Measurements from ENCODE around the gene BSPRY.

Gene BSPRY

GRCh38 chr9:113372059-113372458 is 22.7 kb downstream of the BSPRY start:
- TF ChIP-seq GATA2 (IDR thresholded peaks at IDR 0.05; ENCODE audit: low read depth, low read length): no peak
- no peak for TF ChIP-seq GATA3 (IDR thresholded peaks at IDR 0.05; ENCODE audit: low read depth, low read length)

- TF ChIP-seq GATA2 (IDR thresholded peaks at IDR 0.05; ENCODE audit: low read depth, low read length) (no peak), GATA3 (IDR thresholded peaks at IDR 0.05; ENCODE audit: low read depth, low read length) (no peak)
Observed at GRCh38 chr9:113373256-113373655, 23.9 kb downstream of the BSPRY start.

- TF ChIP-seq GATA2 (IDR thresholded peaks at IDR 0.05; ENCODE audit: low read depth, low read length) (no peak), GATA3 (IDR thresholded peaks at IDR 0.05; ENCODE audit: low read depth, low read length) (no peak)
Observed at GRCh38 chr9:113373676-113374392, 24.5 kb downstream of the BSPRY start.

DNA sequence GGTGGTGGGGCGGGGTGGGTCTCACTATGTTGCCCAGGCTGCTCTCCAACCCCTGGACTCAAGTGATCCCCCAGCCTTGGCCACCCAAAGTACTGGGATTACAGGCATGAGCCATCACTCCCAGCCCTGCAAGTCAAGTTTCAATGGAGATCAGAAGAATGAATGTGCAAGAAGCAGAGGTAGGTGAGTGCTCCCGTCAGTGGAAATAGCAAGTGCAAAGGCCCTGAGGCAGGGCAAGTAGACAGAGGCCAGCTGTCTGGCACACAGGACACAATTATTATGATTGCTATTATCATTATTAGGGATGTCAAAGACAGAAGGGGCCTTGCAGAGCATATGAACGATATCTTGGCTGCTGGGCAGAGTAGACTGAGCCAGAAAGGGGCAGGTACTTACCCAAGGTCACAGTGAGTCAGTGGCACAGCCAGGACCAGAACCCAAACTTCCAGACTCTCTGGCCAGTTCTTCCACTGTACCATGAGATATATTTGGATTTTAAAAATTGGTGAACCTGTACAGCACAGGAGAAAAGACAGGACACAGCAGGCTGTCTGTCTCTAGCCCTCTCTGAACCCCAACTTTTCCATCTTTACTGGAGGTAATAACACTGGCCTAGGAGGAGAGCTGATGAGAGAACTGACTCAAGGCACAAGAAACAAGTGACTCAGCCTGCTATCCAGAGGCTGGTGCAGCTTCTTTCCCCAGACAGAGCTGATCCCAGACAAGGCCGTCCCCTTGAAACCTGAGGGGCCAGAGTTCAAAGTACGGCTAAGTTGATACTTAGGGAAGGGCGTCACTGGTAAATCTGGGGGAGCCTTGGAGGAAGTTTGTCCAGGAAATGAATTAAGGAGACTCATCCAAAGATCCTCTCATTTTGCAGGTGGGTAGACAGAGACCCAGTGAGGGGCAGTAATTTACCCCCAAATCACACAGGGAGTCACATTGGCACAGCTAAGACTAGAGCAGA is 26.0 kb downstream of the BSPRY start:
- no peak for TF ChIP-seq GATA3 (IDR thresholded peaks at IDR 0.05; ENCODE audit: low read depth, low read length)
- no peak for TF ChIP-seq GATA2 (IDR thresholded peaks at IDR 0.05; ENCODE audit: low read depth, low read length)

GRCh38 chr9:113376634-113377567 is 27.6 kb downstream of the BSPRY start, which contains the start of gene HDHD3:
HDHD3 (minus strand) TSS chr9:113376986; CDS start chr9:113374354, 2,632 bp downstream.
- TF ChIP-seq GATA3 (IDR thresholded peaks at IDR 0.05; ENCODE audit: low read depth, low read length): no peak
- TF ChIP-seq GATA2 (IDR thresholded peaks at IDR 0.05; ENCODE audit: low read depth, low read length): no peak

GRCh38 chr9:113380869-113381378 is 31.6 kb downstream of the BSPRY start:
- TF ChIP-seq GATA3 (IDR thresholded peaks at IDR 0.05; ENCODE audit: low read depth, low read length) (no peak), GATA2 (IDR thresholded peaks at IDR 0.05; ENCODE audit: low read depth, low read length) (no peak)

- TF ChIP-seq GATA2 (IDR thresholded peaks at IDR 0.05; ENCODE audit: low read depth, low read length) (no peak), GATA3 (IDR thresholded peaks at IDR 0.05; ENCODE audit: low read depth, low read length) (no peak)
Observed at GRCh38 chr9:113381909-113382411, 32.6 kb downstream of the BSPRY start.

- TF ChIP-seq GATA3 (IDR thresholded peaks at IDR 0.05; ENCODE audit: low read depth, low read length): no peak
- TF ChIP-seq GATA2 (IDR thresholded peaks at IDR 0.05; ENCODE audit: low read depth, low read length): no peak
Observed at GRCh38 chr9:113386571-113387393, 37.4 kb downstream of the BSPRY start.

DNA sequence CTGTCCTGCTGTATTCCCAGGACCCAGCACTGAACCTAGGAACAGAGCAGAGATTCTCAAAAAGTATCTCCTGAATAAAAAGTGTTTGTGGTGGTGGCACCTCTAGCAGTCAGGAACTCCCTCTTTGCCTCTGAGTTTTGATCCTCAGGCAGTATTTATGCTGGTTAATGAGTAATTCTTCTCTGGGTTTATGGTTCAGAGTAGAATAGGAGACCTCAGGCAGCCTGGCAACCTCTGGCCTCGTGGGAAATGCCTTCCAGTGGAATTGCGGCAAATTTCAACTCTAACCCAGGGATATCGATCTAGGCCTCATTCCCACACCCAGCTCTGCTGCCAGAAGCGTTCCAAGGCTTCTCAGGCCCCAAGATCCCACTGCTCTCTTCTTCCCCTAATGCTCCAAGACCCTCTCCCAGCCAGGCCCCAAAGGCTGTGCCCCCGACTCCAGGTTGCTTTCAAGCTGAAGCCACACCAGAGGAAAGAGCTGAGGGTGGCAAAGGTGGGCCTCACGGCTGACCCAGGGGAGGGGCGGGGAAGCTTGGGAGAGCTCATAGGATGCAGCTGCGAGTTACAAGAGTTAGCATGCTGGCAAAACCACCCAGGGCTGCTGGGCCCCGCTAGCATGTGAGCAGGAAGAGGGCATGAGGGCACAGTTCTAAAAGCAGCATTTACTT is 38.4 kb downstream of the BSPRY start:
- TF ChIP-seq GATA2 (IDR thresholded peaks at IDR 0.05; ENCODE audit: low read depth, low read length): no peak
- TF ChIP-seq GATA3 (IDR thresholded peaks at IDR 0.05; ENCODE audit: low read depth, low read length): no peak

DNA sequence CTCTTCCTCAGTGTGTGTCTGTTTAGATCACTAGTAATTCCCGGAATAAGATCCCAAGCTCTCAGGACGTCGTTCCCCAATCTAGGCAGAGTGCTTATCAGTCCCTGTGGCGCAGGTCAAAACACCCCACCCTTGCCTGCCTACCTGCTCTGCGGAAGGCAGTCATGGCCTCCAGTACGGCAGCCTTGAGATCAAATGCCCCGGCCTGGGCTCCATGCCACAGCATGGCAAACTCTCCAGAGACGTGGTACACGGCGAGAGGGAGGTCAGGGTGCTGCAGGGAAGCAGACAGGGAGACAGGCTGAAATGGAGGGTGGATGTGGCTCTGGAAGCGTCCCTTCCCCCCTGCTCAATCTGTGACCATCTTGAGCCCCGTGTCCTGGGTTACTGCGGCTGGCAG is 39.5 kb downstream of the BSPRY start:
- TF ChIP-seq GATA3 (IDR thresholded peaks at IDR 0.05; ENCODE audit: low read depth, low read length) (no peak), GATA2 (IDR thresholded peaks at IDR 0.05; ENCODE audit: low read depth, low read length) (no peak)

GRCh38 chr9:113389451-113389850 is 40.1 kb downstream of the BSPRY start:
- TF ChIP-seq GATA2 (IDR thresholded peaks at IDR 0.05; ENCODE audit: low read depth, low read length) (no peak), GATA3 (IDR thresholded peaks at IDR 0.05; ENCODE audit: low read depth, low read length) (no peak)
